OCI-LY7 (cell line): ENCODE results near the gene FAAP20. TPM values are rescaled to one million over a fixed set of nuclear protein-coding genes. Genes with fewer than 3 reads are reported as not detected.

Experiments used
- BruUV-seq: library from RNA; stranded (reverse); fragments of 400-500 nt; replicated peaks from 2 replicates; lab custom pipeline; 2021; lab: Mats Ljungman, UMichigan
- CTCF ChIA-PET: fragments of 300-600 bp; sonication (Branson Sonifier 250); formaldehyde crosslinking; loops from one replicate; lab custom pipeline; 2022; ENCODE audit warnings: antibody characterized with exemption; ENCODE audit not compliant: unreplicated experiment; lab: Charles Lee
- POLR2A ChIA-PET: fragments of 300-600 bp; sonication (Branson Sonifier 250); formaldehyde crosslinking; loops from one replicate; lab custom pipeline; 2022; ENCODE audit warnings: antibody characterized with exemption; lab: Charles Lee
- DNase-seq: peaks from one replicate; pipeline ENCODE4 v3.0.0-alpha.2; 2015; ENCODE audit warnings: low spot score
- H2AFZ ChIP-seq: fragments of 200-600 bp; sonication (generic), shearing (Covaris generic); 2 replicates; pipeline ENCODE4 v1.6.1; 2014; ENCODE audit warnings: mild to moderate bottlenecking, antibody characterized with exemption, low read length, moderate library complexity
- H3K27ac ChIP-seq: fragments of 200-600 bp; sonication (generic); 2 replicates; pipeline ENCODE4 v1.5.1; 2014; ENCODE audit warnings: mixed run types, low read depth, mild to moderate bottlenecking, moderate library complexity, low read length, inconsistent platforms; ENCODE audit not compliant: poor library complexity, severe bottlenecking
- H3K36me3 ChIP-seq: fragments of 200-600 bp; sonication (generic); 2 replicates; pipeline ENCODE4 v1.6.1; 2014; ENCODE audit warnings: mild to moderate bottlenecking, antibody characterized with exemption, low read length, moderate library complexity, mixed read lengths; ENCODE audit not compliant: insufficient read depth
- H3K4me1 ChIP-seq: fragments of 200-600 bp; sonication (generic); 2 replicates; pipeline ENCODE4 v1.5.1; 2014; ENCODE audit warnings: mild to moderate bottlenecking, low read length; ENCODE audit not compliant: insufficient read depth, poor library complexity, severe bottlenecking
- H3K4me2 ChIP-seq: fragments of 200-600 bp; sonication (generic); 2 replicates; pipeline ENCODE4 v1.6.1; 2014; ENCODE audit warnings: mild to moderate bottlenecking, low read length
- H3K4me3 ChIP-seq: fragments of 200-600 bp; sonication (generic); 2 replicates; pipeline ENCODE4 v1.5.1; 2014; ENCODE audit warnings: mild to moderate bottlenecking, low read depth, low read length; ENCODE audit not compliant: poor library complexity, severe bottlenecking
- H3K79me2 ChIP-seq: fragments of 200-600 bp; sonication (generic); 2 replicates; pipeline ENCODE4 v1.6.1; 2016; ENCODE audit warnings: low read depth, mild to moderate bottlenecking, low read length, moderate library complexity, mixed read lengths; ENCODE audit not compliant: insufficient read depth
- H3K9me2 ChIP-seq: fragments of 200-600 bp; sonication (generic); 2 replicates; pipeline ENCODE4 v1.6.1; 2016; ENCODE audit warnings: mild to moderate bottlenecking, low read length, mixed read lengths; ENCODE audit not compliant: insufficient read depth
- H3K9me3 ChIP-seq: fragments of 200-600 bp; sonication (generic); 2 replicates; pipeline ENCODE4 v1.6.1; 2014; ENCODE audit warnings: mild to moderate bottlenecking, mixed run types, low read length, mixed read lengths
- H4K20me1 ChIP-seq: fragments of 200-600 bp; sonication (generic); 2 replicates; pipeline ENCODE4 v1.6.1; 2014; ENCODE audit warnings: mild to moderate bottlenecking, antibody characterized with exemption, low read length, moderate library complexity, mixed read lengths; ENCODE audit not compliant: insufficient read depth
- CTCF ChIP-seq: fragments of 200-600 bp; sonication (generic); conservative IDR thresholded peaks from 2 replicates; pipeline ENCODE4 v1.5.1; 2014; ENCODE audit warnings: mild to moderate bottlenecking, antibody characterized with exemption, low read length, moderate library complexity, mixed read lengths
- EZH2phosphoT487 ChIP-seq: fragments of 200-600 bp; sonication (generic); IDR thresholded peaks from 2 replicates; pipeline ENCODE4 v1.6.1; 2018; ENCODE audit warnings: low read depth, borderline replicate concordance, mild to moderate bottlenecking, mixed run types, antibody characterized with exemption, low read length, moderate library complexity, mixed read lengths
- intact Hi-C: fragments of 100-400 bp; cut with micrococcal nuclease; formaldehyde crosslinking; loops from one replicate; pipeline ENCODE4 v1.10.0; 2022; ENCODE audit not compliant: unreplicated experiment
- total RNA-seq, 2 experiments: library from RNA; depleted of rRNA in 1 of 2; stranded (reverse); fragments of >200 nt in 1 of 2; shearing (Covaris generic) in 1 of 2; gene quantifications; 2 replicates each; pipeline ENCODE4 v1.2.3, GENCODE V29; 2014 to 2022

The FAAP20 gene
- total RNA-seq, 2 experiments from 2014 or later: 47.4 to 55.7 TPM

DNA sequence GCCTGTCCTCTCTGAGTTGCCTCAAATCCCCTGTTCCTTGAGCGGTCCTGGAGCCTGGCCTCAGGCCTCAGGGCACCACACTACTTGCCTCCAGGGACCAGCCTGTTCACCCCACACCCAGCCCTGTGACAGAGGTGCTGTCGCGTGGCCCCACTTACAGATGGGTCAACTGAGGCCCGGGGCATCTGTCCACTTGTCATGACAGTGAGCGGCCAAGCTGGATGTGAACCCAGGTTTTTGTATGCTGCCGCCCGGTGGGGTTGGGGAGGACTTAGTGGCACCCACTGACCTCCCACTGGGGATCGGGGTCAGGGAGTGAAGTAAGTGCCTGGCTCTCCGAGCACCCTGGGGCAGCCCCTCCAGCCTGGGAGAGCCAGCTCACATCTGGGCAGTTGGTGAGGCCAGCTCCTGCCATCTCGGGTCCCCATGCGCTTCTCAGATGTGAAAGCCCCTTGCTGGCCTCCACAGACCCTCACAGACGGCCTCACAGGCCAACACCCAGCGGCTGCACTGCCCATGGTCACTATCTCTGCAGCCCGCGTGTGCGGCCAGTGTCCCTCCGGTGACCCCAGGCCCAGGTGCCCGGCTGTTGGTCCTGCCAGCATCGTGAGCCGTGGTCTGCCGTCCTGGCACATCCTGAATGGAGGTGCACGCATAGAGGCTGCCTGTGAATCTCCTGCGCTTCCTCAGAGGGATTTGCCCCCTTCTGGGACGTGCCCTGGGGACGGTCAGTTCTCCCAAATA lies 9.3 kb upstream of the FAAP20 start:
- H3K4me3 ChIP-seq: peak overlapping the region; percentile 50
- no peak overlapping the region for H2AFZ ChIP-seq

DNA sequence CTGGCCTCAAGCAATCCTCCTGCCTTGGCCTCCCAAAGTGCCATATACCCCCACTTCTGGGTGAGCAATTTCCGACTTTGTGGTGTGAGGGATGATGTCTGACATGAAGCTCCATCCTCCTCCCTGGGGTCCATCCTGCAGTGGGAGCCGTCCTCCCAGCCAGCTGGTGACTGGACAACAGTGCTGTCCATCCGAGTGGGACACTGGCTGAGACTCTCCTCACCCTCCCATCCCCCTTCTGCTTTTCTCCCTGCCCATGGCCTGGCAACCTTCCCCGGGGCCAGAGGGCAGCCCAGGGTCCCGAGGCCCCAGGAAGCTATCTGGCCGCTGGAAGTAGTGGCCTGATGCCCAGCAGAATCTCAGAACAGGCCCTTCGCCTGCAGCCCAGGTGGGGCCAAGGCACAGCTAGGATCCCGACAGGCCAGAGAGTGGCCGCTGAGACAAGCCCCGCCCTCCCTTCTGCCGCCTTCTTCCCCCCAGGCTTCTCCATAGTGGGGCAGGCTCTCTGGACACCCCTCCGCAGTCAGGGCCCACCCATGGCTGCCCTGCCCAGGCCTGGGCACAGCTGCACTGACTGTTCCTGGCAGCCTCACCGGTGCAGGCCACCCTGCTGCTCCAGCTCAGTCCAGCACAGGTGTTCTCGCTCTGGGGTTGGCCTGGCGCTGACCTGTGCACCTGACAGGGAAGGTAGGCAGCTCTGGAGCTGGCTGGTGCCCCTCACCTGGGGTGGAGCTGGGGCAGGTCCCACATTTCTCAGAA lies 8.4 kb upstream of the FAAP20 start:
- CTCF ChIA-PET: no interaction called here
- no peak overlapping the region for H3K4me3 ChIP-seq
- no peak overlapping the region for H2AFZ ChIP-seq
- H3K4me1 ChIP-seq: peaks cover 15% of the 10 kb centered on the region
- no peaks in the 10 kb centered on the region for H4K20me1 ChIP-seq
- H3K4me2 ChIP-seq: no peak overlapping the region
- no peak overlapping the region for H3K27ac ChIP-seq
- no peaks in the 10 kb centered on the region for H3K9me2 ChIP-seq
- no peaks in the 10 kb centered on the region for H3K9me3 ChIP-seq
- intact Hi-C loops: no loop called here
- no peaks in the 10 kb centered on the region for H3K79me2 ChIP-seq
- no peak for DNase-seq
- TF ChIP-seq EZH2phosphoT487 (no peak), CTCF (no peak)
- POLR2A ChIA-PET: no interaction called here
- BruUV-seq: no TSS peak
- no peaks in the 10 kb centered on the region for H3K36me3 ChIP-seq

More for the DNA sequence above, 9.3 kb upstream of the FAAP20 start:
- peak overlapping the region; percentile 75 for H3K4me2 ChIP-seq
- H3K9me2 ChIP-seq: no peaks in the 10 kb centered on the region
- intact Hi-C loops: loop anchor here (2.0 kb wide), 1 partner anchor 55 kb away; no protein-coding TSS in a partner anchor
- H3K27ac ChIP-seq: no peak overlapping the region
- no peaks in the 10 kb centered on the region for H3K79me2 ChIP-seq
- H3K4me1 ChIP-seq: peaks cover 15% of the 10 kb centered on the region
- BruUV-seq: no TSS peak
- no peaks in the 10 kb centered on the region for H3K9me3 ChIP-seq
- DNase-seq: no peak
- no peaks in the 10 kb centered on the region for H3K36me3 ChIP-seq
- ChIA-PET CTCF (interaction anchor here (1.0 kb wide), 1 partner anchor 9 kb away, joined by 5 read pairs; the partner anchor contains the start of gene FAAP20), POLR2A (no interaction called here)
- TF ChIP-seq EZH2phosphoT487 (no peak), CTCF (no peak)
- H4K20me1 ChIP-seq: no peaks in the 10 kb centered on the region
